HG02642 (cell line): Measurements from ENCODE around the gene UNC93B1.
"Not testable (repeated sequence)": the region's sequence is repeated elsewhere in the genome, so short reads cannot be mapped to it uniquely, and the experiment has no call there.

ENCODE experiments used
- ATAC-seq: cut with Tn5 transposase; IDR thresholded peaks from one replicate; pipeline ENCODE4 v1.9.1; 2021; ENCODE audit warnings: mild to moderate bottlenecking; ENCODE audit not compliant: unreplicated experiment, poor library complexity

Gene UNC93B1

DNA sequence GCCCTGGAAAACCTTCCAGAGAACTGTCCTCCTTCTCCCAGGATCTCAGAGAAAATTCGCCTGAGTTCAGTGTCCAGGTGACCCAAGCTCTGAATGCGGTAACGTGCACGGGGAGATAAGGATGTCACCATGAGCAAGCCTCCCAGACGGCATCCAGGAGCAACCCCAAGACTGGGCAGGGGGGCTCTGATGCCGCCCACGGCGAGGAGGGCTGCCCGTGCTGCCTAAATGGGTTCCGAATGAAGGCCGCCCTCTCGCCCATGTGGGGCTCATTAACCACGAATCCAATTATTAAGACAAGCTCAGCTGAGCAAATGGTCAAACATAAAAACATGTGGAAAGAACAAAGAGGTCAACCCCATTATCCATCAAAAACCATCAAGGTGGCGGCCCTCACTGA, 49.6 kb downstream of the UNC93B1 start:
- ATAC-seq: not testable (repeated sequence)

- ATAC-seq: not testable (repeated sequence)
These were observed 53.2 kb downstream of the UNC93B1 start for GRCh38 chr11:67950705-67951104.

DNA sequence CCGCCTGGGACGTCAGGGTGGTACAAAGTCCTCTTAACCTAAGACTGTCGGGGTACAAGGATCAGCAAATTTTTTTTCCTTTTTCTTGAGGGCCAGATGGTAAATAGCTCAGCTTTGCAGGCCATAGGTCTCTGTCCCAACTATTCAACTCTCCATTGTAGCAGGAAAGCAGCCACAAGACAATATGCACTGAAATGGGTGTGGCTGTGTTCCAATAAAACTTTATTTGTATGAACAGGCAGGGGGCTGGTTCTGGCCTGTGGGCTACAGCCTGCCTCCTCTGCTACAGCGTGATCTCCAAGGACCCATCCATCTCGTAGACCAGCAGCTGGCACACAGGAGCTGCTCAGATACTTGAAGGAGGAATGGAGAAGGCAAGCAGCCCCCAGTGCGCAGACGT, 56.1 kb downstream of the UNC93B1 start:
- ATAC-seq: not testable (repeated sequence)

GRCh38 chr11:67946403-67946802, 57.5 kb downstream of the UNC93B1 start:
- not testable (repeated sequence) for ATAC-seq

GRCh38 chr11:67943406-67943805, 60.5 kb downstream of the UNC93B1 start:
- ATAC-seq: not testable (repeated sequence)
